ENCODE data around the gene SHQ1.
"Not testable (repeated sequence)": the region's sequence is repeated elsewhere in the genome, so short reads cannot be mapped to it uniquely, and the experiment has no call there.

Gene SHQ1

GRCh38 chr3:72798552-72799195 lies 49.6 kb downstream of the SHQ1 start:
- no peak for DNase-seq

GRCh38 chr3:72797773-72798543 lies 50.3 kb downstream of the SHQ1 start:
- DNase-seq = no peak

- DNase-seq = no peak
Observed at GRCh38 chr3:72794079-72794478, 54.2 kb downstream of the SHQ1 start.

DNA sequence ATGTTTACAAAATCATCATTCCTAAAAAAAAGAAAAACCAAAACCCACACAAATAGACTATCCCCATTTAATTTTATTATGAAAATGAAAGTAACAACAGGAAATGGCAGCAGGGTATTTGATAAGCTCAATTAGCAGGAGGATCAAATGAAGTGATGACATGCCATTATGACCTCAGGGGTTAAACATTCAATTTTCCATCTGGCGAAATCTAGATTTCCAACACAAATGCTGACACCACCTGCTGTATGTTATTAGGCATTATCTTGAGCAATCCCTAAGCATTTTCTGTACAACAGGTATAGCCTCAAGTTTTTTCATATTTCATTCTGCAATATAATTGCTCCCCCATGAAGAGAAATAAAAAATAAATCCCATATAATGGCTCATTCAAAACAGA lies 57.1 kb downstream of the SHQ1 start:
- no peak for DNase-seq

DNA sequence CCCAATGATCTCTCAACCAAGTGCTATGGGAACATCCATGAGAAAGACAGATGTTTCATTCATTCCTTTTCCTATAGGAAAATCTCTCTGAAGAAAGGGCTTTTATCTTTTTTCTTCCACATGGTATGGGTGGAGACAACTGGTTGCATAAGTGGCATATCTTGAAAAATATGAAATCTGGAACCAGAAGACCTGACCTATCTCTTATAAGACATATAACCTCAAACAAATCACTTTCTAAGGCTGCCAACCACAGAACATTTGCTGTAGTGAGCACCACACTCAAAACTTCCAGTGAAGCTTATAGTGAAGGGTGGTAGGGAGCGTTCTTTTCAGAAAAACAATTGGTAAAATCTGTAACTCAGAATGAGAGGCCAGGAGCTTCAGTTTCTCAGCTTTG lies 58.5 kb downstream of the SHQ1 start:
- no peak for DNase-seq

GRCh38 chr3:72788232-72788631 lies 60.0 kb downstream of the SHQ1 start:
- DNase-seq = not testable (repeated sequence)

DNA sequence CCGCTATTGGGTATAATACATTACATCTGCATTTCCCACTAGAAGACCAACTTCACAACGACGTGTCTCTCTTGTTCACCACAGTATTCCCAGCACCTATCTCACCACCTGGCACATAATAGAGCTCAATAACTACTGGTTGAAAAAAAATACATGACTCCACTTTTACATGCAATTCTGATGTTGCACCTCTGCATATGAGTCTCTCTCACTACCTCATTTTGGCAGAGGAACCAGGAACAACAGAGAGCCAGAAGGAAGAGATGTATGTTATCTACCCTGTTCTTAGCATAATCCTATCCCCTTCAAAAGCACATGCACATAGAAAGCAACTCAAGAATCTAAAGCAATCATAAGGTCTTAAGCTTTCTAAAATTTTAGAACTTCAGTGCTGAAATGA lies 61.6 kb downstream of the SHQ1 start:
- DNase-seq = no peak

DNA sequence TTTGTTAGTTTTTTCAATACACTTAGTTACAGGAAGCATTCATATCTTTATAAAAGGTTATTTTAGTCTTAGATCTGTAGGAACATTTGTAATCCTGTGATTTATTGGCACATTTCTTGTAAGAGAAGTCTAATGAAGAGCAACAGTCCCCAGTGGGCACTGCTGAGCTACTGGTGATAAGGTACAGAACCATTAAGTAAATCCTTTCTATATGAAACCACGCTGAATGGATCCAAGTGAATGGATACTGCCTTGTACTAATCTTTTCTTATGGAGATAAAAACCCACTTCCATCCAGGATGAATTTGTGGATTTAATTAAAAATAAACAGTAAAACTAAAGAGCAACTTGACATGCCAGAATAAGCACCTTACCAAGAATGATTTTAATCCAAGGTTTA lies 64.0 kb downstream of the SHQ1 start:
- DNase-seq = no peak

- no peak for DNase-seq
Observed at GRCh38 chr3:72782521-72782920, 65.7 kb downstream of the SHQ1 start.

DNA sequence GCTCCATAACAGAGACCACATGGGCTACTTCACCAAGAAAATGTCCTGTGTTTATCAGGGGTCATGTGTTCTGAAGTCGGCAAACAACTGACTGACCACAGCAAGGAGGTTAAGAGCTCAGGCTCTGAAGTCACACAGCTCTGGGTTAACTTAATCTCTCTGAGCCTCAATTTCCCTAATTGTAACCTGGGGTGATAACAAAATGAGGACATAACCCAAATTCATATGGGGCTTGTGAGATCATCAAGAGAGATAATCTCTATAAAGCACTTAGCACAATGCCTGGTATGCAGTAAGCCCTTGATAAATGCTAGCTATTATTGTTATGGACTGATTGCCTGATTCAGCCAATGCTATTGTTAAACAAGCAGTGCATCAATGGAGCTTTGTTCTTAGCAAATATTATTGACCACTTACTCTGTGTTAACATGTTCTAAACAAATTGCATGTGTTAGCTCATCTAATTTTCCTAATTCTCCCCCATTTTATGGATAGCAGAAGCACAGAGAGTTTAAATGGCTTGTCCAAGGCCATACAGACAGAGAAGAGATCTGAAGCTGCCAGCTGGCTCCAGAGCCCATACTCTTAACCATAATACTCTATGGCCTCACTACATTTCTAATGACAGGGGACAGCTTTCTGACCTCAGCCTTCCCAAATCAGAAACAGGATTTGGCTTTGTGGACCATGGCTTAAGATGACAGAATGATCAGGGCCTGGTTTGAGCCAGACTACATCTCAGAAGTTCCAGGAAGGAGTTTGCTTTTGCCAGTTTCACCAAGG lies 78.3 kb downstream of the SHQ1 start:
- DNase-seq = no peak

- DNase-seq = no peak
Observed at GRCh38 chr3:72768936-72769335, 79.3 kb downstream of the SHQ1 start.

DNA sequence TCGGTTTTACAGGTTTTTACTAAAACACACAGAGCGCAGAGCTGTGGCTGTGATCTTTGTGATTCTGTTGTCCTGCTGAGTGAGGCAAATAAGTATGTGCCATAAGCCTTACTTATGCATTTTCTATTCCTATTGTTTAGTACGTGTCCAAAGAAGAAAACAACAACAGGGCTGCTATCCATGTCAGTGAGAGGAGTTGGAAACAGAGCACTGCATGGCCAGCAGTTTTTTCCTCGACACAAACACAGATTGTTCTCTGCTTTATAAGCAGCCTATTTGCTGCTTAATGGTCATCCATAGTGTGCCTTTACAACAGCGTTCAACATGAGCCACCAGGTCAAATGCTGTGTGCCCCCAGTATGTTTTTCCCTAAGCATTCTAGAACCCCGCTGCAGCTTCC lies 79.8 kb downstream of the SHQ1 start:
- DNase-seq = no peak

- no peak for DNase-seq
Observed at GRCh38 chr3:72768006-72768441, 80.2 kb downstream of the SHQ1 start.

DNA sequence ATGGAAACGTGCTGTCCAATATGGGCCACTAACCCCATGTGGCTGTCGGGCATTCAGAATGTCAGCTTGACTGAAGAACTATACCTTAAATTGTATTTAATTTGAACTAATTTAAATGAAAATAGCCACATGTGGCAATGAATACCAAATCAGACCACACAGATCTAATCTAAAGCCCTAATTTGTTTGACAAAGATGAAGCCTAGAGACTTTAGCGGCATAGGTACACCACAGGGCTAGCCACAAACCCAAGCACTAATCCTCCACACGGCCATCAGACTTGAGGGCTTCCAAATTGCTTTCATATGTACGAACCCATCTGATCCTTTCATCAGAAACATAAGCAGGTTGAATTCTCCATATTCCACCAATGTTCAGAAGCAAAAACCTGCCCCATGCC lies 81.4 kb downstream of the SHQ1 start:
- no peak for DNase-seq

- no peak for DNase-seq
Observed at GRCh38 chr3:72763751-72764440, 84.3 kb downstream of the SHQ1 start.

GRCh38 chr3:72761410-72761809 lies 86.8 kb downstream of the SHQ1 start:
- no peak for DNase-seq

- no peak for DNase-seq
Observed at GRCh38 chr3:72760225-72760624, 88.0 kb downstream of the SHQ1 start.

DNA sequence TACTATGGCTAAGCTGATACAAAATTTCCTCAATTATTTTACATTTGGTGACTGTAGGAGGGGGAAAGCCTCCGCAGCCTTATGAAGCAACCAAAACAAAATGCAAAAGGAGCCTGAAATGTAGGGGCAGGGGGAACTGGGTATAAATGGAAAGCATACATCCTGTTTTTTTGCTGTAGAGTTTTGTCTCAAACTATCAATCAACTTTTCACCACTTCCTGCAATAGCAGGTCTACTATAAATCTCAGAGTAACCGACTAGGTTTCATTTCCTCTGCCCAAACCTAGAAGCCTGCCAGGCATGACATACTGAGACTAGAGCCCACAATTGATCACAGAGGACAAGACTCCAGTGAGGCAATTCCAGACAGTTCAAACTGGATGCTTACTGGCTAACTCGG lies 91.3 kb downstream of the SHQ1 start:
- peak; percentile 31 for DNase-seq

DNA sequence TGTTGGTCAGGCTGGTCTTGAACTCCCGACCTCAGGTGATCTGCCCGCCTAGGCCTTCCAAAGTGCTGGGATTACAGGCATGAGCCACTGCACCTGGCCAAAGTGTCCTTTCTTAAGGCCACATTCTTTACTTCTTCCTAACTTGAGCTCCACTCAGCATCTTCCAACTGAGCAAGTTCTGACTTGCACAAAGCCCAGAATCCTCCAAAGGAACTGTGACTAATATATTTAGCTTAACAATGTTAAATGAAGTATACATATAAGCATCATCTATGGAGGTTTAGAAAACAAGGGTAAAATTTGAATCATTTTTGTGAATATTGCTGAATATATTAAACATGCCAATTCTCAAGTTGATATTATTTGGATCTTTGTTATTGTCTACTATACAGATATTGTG lies 93.7 kb downstream of the SHQ1 start:
- no peak for DNase-seq

GRCh38 chr3:72753495-72753894 lies 94.8 kb downstream of the SHQ1 start:
- DNase-seq = no peak

GRCh38 chr3:72750405-72750965 lies 97.8 kb downstream of the SHQ1 start:
- DNase-seq = no peak

DNA sequence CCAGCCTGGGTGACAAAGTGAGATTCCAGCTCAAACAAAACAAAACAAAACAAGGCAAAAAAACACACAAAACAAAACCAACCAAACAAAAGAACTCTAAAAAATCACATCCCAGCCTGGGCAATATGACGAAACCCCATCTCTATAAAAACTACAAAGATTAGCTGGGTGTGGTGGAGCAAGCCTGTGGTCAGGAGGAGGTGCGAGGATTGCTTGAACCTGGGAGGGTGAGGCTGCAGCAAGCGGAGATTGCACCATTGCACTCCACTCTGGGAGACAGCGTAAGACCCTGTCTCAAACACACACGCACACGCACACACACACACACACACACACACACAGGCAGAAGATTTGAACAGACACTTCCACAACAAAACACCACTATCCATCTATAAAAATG lies 99.6 kb downstream of the SHQ1 start:
- no peak for DNase-seq

All from activated gamma-delta T cell treated with Interleukin-2 at 50 U/mL for 16 hours (primary cell).